ENCODE results near the gene AFMID. TPM values are rescaled to one million over a fixed set of nuclear protein-coding genes. Genes with fewer than 3 reads are reported as not detected.

The AFMID gene
- total and polyA plus RNA-seq, 9 of the 15 experiments (the other 6 are each of a cell fraction or from before 2014, with no cell fraction given), result 62.1 to 188 (median 74.4) TPM

- TF ChIP-seq PREB (CRISPR knock-in tag; IDR thresholded peaks at IDR 0.05) (no peak), RBM17 (IDR thresholded peaks at IDR 0.05; ENCODE audit: borderline replicate concordance, low read depth, low read length) (no peak), U2AF1 (optimal IDR thresholded peaks at IDR 0.05; ENCODE audit: low read depth, low read length) (no peak), CREM (IDR thresholded peaks at IDR 0.05; ENCODE audit: low read depth) (peak; percentile 80), HMBOX1 (IDR thresholded peaks at IDR 0.05) (no peak), BDP1 (IDR thresholded peaks at IDR 0.05; ENCODE audit: insufficient read depth, insufficient read length) (no peak), PRMT5 (CRISPR knock-in tag; IDR thresholded peaks at IDR 0.05) (no peak), ZKSCAN3 (CRISPR knock-in tag; IDR thresholded peaks at IDR 0.05) (no peak), KDM5B (IDR thresholded peaks at IDR 0.05; ENCODE audit: insufficient replicate concordance, low read depth, low read length) (no peak), RBM22 (IDR thresholded peaks at IDR 0.05; ENCODE audit: low read depth, low read length, poor library complexity, severe bottlenecking) (peak; percentile 80), YY1 (IDR thresholded peaks at IDR 0.05; ENCODE audit: borderline replicate concordance in 1 of 3, control insufficient read depth in 1 of 3, extremely low read depth in 1 of 3, insufficient read depth in 3 of 3, insufficient read length in 1 of 3, insufficient replicate concordance in 2 of 3, low read depth in 1 of 3, low read length in 2 of 3) (peak in 2 of 3 experiments; percentile 66 to 81), ZNF445 (CRISPR knock-in tag; IDR thresholded peaks at IDR 0.05; ENCODE audit: low read depth) (no peak), PHF21A (IDR thresholded peaks at IDR 0.05; ENCODE audit: borderline replicate concordance, low read depth) (0 out of 2 replicates have a peak, but pooled peaks have one; percentile 50), ZC3H11A (IDR thresholded peaks at IDR 0.05; ENCODE audit: low read depth, low read length) (no peak), ZNF76 (CRISPR knock-in tag; IDR thresholded peaks at IDR 0.05; ENCODE audit: borderline replicate concordance) (no peak), XRCC3 (IDR thresholded peaks at IDR 0.05) (no peak), KAT8 (IDR thresholded peaks at IDR 0.05; ENCODE audit: low read depth) (no peak), TFAM (CRISPR knock-in tag; conservative IDR thresholded peaks at IDR 0.05) (no peak), FOXJ2 (tag; IDR thresholded peaks at IDR 0.05) (no peak)
- TF ChIP-seq, protein P1, sequence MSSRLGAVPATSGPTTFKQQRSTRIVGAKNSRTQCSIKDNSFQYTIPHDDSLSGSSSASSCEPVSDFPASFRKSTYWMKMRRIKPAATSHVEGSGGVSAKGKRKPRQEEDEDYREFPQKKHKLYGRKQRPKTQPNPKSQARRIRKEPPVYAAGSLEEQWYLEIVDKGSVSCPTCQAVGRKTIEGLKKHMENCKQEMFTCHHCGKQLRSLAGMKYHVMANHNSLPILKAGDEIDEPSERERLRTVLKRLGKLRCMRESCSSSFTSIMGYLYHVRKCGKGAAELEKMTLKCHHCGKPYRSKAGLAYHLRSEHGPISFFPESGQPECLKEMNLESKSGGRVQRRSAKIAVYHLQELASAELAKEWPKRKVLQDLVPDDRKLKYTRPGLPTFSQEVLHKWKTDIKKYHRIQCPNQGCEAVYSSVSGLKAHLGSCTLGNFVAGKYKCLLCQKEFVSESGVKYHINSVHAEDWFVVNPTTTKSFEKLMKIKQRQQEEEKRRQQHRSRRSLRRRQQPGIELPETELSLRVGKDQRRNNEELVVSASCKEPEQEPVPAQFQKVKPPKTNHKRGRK (tag; IDR thresholded peaks at IDR 0.05), result no peak
- TF ChIP-seq, protein P2, sequence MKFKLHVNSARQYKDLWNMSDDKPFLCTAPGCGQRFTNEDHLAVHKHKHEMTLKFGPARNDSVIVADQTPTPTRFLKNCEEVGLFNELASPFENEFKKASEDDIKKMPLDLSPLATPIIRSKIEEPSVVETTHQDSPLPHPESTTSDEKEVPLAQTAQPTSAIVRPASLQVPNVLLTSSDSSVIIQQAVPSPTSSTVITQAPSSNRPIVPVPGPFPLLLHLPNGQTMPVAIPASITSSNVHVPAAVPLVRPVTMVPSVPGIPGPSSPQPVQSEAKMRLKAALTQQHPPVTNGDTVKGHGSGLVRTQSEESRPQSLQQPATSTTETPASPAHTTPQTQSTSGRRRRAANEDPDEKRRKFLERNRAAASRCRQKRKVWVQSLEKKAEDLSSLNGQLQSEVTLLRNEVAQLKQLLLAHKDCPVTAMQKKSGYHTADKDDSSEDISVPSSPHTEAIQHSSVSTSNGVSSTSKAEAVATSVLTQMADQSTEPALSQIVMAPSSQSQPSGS (CRISPR knock-in tag; IDR thresholded peaks at IDR 0.05), result no peak
- TF ChIP-seq, protein P3, sequence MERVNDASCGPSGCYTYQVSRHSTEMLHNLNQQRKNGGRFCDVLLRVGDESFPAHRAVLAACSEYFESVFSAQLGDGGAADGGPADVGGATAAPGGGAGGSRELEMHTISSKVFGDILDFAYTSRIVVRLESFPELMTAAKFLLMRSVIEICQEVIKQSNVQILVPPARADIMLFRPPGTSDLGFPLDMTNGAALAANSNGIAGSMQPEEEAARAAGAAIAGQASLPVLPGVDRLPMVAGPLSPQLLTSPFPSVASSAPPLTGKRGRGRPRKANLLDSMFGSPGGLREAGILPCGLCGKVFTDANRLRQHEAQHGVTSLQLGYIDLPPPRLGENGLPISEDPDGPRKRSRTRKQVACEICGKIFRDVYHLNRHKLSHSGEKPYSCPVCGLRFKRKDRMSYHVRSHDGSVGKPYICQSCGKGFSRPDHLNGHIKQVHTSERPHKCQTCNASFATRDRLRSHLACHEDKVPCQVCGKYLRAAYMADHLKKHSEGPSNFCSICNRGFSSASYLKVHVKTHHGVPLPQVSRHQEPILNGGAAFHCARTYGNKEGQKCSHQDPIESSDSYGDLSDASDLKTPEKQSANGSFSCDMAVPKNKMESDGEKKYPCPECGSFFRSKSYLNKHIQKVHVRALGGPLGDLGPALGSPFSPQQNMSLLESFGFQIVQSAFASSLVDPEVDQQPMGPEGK (CRISPR knock-in tag; IDR thresholded peaks at IDR 0.05; ENCODE audit: borderline replicate concordance), result no peak
Measured at GRCh38 chr17:78176548-78177025, 10.6 kb upstream of the AFMID start (continued).
